Muscle layer of colon (tissue), 2 donors: Measurements from ENCODE around the gene AHRR.

ENCODE experiments used
- H3K27ac ChIP-seq: one replicate; pipeline ENCODE4 v1.7.0; 2013; ENCODE audit warnings: low read depth, mild to moderate bottlenecking, low read length, moderate library complexity
- H3K27me3 ChIP-seq, 2 donors: one replicate each; pipeline ENCODE4 v1.7.0; 2013; ENCODE audit warnings: low read length in 2 of 2, mild to moderate bottlenecking in 2 of 2; ENCODE audit not compliant: insufficient read depth in 2 of 2, control insufficient read depth in 1 of 2
- H3K36me3 ChIP-seq: one replicate; pipeline ENCODE4 v1.7.0; 2013; ENCODE audit warnings: mild to moderate bottlenecking, low read length; ENCODE audit not compliant: insufficient read depth
- H3K4me1 ChIP-seq: one replicate; pipeline ENCODE4 v1.7.0; 2013; ENCODE audit warnings: mild to moderate bottlenecking, low read length; ENCODE audit not compliant: insufficient read depth
- H3K4me3 ChIP-seq, 2 donors: one replicate each; pipeline ENCODE4 v1.7.0; 2013; ENCODE audit warnings: low read length in 2 of 2, low read depth in 1 of 2, mild to moderate bottlenecking in 1 of 2, moderate library complexity in 1 of 2
- H3K9ac ChIP-seq: one replicate; pipeline ENCODE4 v1.7.0; 2013; ENCODE audit warnings: low read length
- H3K9me3 ChIP-seq: one replicate; pipeline ENCODE4 v1.7.0; 2013; ENCODE audit warnings: mild to moderate bottlenecking, low read length
- donor health status: abdominal sarcoma.
- donor health status: Adenocarcinoma of cecum.

Gene AHRR

DNA sequence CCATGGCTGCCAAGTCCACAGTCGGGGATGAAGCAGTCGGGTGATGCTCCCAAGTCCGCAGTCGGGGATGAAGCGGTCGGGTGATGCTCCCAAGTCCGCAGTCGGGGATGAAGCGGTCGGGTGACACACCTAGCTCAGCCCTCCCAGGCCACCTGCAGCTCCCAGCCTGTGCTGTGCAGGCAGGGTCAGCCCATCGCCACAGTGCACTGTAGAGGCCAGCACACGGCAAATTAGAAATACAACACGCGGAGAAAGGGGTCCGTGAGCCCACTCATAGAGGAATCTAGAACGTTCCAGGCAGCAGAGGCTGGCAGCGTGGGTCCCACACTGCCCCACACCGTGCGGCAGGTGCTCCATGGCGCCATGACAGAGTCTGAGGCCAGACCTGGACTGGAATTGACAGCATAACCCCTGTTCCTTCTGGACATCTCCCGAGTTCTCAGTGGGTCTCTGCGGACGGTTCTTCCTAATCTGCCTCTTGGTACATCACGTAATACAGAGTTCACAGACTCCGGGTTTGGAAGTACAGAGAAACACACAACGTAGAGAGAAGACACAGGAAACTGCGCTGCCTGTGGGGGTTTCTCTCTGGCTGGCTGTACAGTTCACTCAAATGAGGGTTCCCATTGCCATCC lies 113.8 kb downstream of the AHRR start:
- no peak overlapping the region for H3K9ac ChIP-seq
- no peak overlapping the region for H3K4me3 ChIP-seq
- H3K9me3 ChIP-seq, result no peaks in the 10 kb centered on the region
- no peak overlapping the region for H3K27ac ChIP-seq
- H3K4me1 ChIP-seq, result no peaks in the 10 kb centered on the region
- peaks cover 0 to 10% of the 10 kb centered on the region in 2 donors for H3K27me3 ChIP-seq
- H3K36me3 ChIP-seq, result no peaks in the 10 kb centered on the region

DNA sequence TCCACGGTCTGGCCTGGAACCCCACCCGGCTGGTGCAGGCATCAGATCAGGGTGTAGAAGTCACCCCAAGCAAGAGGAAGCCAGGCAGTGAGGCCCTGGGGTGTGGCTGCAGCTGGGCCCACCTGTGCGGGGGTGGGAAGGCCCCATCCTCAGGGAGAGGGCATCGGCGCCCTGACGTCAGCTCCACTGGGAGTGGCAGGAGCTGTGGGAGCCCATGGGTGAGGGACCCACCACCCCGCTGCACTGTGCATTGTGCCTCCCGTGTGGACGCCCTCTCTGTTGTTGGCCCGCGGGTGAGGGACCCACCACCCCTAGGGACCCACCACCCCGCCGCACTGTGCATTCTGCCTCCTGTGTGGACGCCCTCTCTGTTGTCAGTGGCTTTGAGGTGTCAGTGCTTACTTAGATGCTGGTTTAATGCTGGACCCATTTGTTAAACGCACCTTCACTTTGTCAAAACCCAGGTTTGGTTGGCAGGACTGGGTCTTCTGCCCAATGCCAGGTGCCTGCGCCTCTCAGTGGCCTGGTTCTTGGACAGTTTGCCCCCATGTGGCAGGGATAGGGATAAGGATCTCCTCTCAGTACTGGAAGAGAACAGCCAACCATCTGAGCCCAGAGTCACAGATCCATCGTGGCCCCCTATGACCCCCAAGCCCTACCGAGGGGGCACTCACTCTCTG lies 114.6 kb downstream of the AHRR start:
- Histone ChIP-seq H3K4me1 (no peaks in the 10 kb centered on the region), H3K27me3 (peaks cover 0 to 10% of the 10 kb centered on the region in 2 donors), H3K27ac (no peak overlapping the region), H3K36me3 (no peaks in the 10 kb centered on the region), H3K4me3 (no peak overlapping the region), H3K9ac (no peak overlapping the region), H3K9me3 (no peaks in the 10 kb centered on the region)

DNA sequence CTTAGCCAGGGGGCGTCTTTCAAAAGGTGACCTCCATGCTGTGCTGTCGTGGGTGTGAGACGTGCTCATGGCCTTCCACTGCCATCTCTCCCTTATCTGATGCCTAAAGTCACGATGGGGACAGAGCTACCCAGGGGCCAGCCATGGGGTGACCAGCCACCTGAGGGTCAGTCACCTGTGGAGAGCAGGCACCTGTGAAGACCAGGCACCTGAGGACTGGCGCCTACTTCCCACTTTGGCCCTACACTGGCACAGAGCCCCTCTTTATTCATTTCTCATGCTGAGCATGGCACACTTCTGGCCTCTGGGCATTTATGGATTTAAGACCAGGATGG lies 115.1 kb downstream of the AHRR start:
- Histone ChIP-seq H3K27ac (no peak overlapping the region), H3K27me3 (peaks cover 0 to 10% of the 10 kb centered on the region in 2 donors), H3K4me1 (no peaks in the 10 kb centered on the region), H3K9ac (no peak overlapping the region), H3K9me3 (no peaks in the 10 kb centered on the region), H3K36me3 (no peaks in the 10 kb centered on the region), H3K4me3 (no peak overlapping the region)

DNA sequence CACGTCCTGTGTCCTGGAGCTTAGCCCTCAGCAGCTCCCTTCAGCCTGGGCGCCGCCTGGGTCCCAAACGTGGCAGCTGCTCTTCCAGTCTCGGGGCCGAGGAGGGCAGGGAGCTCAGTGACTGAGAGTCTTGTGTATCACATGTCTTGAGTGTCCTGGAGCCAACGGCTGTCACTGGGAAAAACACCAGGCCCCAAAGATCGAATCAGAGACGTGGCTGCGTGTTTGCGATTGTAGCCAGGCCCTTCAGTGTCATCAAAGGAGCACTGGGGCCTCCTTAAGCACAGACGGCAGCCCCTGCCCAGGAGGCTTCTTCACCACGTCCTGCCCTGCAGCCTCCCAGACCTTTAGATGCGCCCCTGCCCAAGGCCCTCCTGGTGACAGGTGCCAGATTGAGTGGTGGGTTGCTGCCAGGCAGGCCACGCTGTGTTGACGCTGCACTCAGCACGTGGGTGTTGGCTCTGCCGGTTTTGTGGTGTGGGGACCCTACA lies 115.8 kb downstream of the AHRR start:
- Histone ChIP-seq H3K9me3 (no peaks in the 10 kb centered on the region), H3K4me3 (no peak overlapping the region), H3K27ac (no peak overlapping the region), H3K4me1 (peaks cover 7% of the 10 kb centered on the region), H3K27me3 (peaks cover 0 to 10% of the 10 kb centered on the region in 2 donors), H3K9ac (no peak overlapping the region), H3K36me3 (no peaks in the 10 kb centered on the region)

- no peak overlapping the region for H3K9ac ChIP-seq
- no peaks in the 10 kb centered on the region for H3K36me3 ChIP-seq
Measured at GRCh38 chr5:438481-438981, 117.0 kb downstream of the AHRR start.

GRCh38 chr5:439181-439580 lies 117.7 kb downstream of the AHRR start:
- H3K27me3 ChIP-seq, result peaks cover 0 to 9% of the 10 kb centered on the region in 2 donors
- H3K4me1 ChIP-seq, result peaks cover 16% of the 10 kb centered on the region
- no peaks in the 10 kb centered on the region for H3K36me3 ChIP-seq
- no peak overlapping the region for H3K9ac ChIP-seq
- no peaks in the 10 kb centered on the region for H3K9me3 ChIP-seq
- no peak overlapping the region for H3K4me3 ChIP-seq
- no peak overlapping the region for H3K27ac ChIP-seq

More at GRCh38 chr5:438481-438981, 117.0 kb downstream of the AHRR start:
- H3K4me3 ChIP-seq, result no peak overlapping the region
- no peaks in the 10 kb centered on the region for H3K9me3 ChIP-seq
- H3K27me3 ChIP-seq, result peaks cover 0 to 10% of the 10 kb centered on the region in 2 donors
- H3K27ac ChIP-seq, result no peak overlapping the region
- H3K4me1 ChIP-seq, result peaks cover 10% of the 10 kb centered on the region

- H3K4me3 ChIP-seq, result no peak overlapping the region
- H3K36me3 ChIP-seq, result no peaks in the 10 kb centered on the region
- H3K4me1 ChIP-seq, result peaks cover 21% of the 10 kb centered on the region
- H3K27me3 ChIP-seq, result peaks cover 0 to 5% of the 10 kb centered on the region in 2 donors
- H3K9ac ChIP-seq, result no peak overlapping the region
- H3K9me3 ChIP-seq, result no peaks in the 10 kb centered on the region
- H3K27ac ChIP-seq, result no peak overlapping the region
Measured at GRCh38 chr5:439636-440035, 118.1 kb downstream of the AHRR start.

- H3K4me3 ChIP-seq, result no peak overlapping the region
- peaks cover 0 to 5% of the 10 kb centered on the region in 2 donors for H3K27me3 ChIP-seq
- H3K36me3 ChIP-seq, result no peaks in the 10 kb centered on the region
- H3K4me1 ChIP-seq, result peaks cover 22% of the 10 kb centered on the region
- H3K9me3 ChIP-seq, result no peaks in the 10 kb centered on the region
- no peak overlapping the region for H3K9ac ChIP-seq
- H3K27ac ChIP-seq, result no peak overlapping the region
Measured at GRCh38 chr5:440401-441201, 119.1 kb downstream of the AHRR start.

- H3K9ac ChIP-seq, result no peak overlapping the region
- H3K27ac ChIP-seq, result no peak overlapping the region
- no peaks in the 10 kb centered on the region for H3K27me3 ChIP-seq
- H3K4me3 ChIP-seq, result peak overlapping the region; percentile 95 to 99
- H3K9me3 ChIP-seq, result no peaks in the 10 kb centered on the region
- H3K36me3 ChIP-seq, result peaks cover 13% of the 10 kb centered on the region
- H3K4me1 ChIP-seq, result peaks cover 22% of the 10 kb centered on the region
Measured at GRCh38 chr5:441996-442334, 120.5 kb downstream of the AHRR start.

GRCh38 chr5:442335-443238 lies 121.1 kb downstream of the AHRR start, which contains the start of gene EXOC3:
TSS of gene EXOC3 (plus strand) at chr5:443176. CDS start at chr5:446206, 3,030 bp downstream.
- Histone ChIP-seq H3K4me1 (peaks cover 22% of the 10 kb centered on the region), H3K4me3 (peak within 1 kb of the TSS; percentile 97 to 99)

More at GRCh38 chr5:442335-443238, 121.1 kb downstream of the AHRR start, which contains the start of gene EXOC3:
- Histone ChIP-seq H3K9me3 (no peaks in the 10 kb centered on the region), H3K9ac (peak within 1 kb of the TSS; percentile 78), H3K27ac (peak within 1 kb of the TSS; percentile 80), H3K27me3 (no peaks in the 10 kb centered on the region), H3K36me3 (peaks cover 20% of the 10 kb centered on the region)
